HG02840 (cell line): ENCODE measurements around the gene CUX1.

Experiments used
- ATAC-seq: cut with Tn5 transposase; IDR thresholded peaks from one replicate; pipeline ENCODE4 v1.9.1; 2021; ENCODE audit warnings: mild to moderate bottlenecking, moderate library complexity, moderate number of reproducible peaks; ENCODE audit not compliant: unreplicated experiment, low FRiP score

The CUX1 gene

DNA sequence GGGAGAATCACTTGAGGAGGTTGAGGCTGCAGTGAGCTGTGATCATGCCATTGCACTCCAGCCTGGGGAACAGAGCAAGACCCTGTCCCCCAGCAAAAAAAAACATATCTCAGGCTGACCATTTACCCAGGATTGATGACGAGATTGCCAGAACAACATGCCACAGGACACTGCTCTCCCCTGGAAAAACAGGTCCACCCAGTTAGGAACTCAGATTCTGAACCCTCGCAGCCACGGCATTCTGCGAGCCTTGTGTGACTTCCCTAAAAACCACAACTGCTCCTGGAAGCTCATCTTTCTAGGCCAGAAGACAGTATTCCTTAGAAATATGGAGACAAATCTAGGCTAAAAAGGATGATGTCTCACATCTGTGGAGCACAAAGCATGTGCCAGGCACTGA lies 427.2 kb downstream of the CUX1 start:
- no peak for ATAC-seq

GRCh38 chr7:102248081-102248455 lies 430.6 kb downstream of the CUX1 start:
- no peak for ATAC-seq

DNA sequence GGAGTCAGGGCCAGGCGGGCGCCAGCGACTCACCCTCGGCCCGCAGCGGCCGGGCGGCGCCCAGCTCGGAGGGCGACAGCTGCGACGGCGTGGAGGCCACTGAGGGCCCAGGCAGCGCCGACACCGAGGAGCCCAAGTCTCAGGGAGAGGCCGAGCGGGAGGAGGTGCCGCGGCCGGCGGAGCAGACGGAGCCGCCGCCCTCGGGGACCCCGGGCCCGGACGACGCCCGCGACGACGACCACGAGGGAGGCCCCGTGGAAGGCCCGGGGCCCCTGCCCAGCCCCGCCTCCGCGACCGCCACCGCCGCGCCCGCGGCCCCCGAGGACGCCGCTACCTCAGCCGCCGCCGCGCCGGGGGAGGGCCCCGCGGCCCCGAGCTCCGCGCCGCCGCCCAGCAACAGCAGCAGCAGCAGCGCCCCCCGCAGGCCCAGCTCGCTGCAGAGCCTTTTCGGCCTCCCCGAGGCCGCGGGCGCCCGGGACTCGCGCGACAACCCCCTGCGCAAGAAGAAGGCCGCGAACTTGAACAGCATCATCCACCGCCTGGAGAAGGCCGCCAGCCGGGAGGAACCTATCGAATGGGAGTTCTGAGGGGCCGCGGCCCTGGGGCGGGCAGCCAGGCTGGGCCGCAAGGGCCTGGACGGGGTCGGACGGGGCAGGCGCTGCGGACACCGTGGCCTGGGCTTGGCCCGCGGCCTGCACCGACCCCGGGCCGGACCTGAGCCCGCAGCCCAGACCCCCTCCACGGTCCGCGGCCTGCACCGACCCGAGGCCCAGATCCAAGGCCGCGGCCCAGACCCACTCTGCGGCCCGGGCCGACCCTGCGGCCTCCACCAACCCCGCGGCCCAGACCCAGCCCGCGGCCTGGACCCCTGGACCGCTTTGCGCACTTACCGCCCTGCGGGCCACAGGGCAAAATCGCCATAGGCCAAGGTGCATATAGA lies 431.3 kb downstream of the CUX1 start:
- ATAC-seq = no peak

GRCh38 chr7:102251531-102252365 lies 434.3 kb downstream of the CUX1 start:
- no peak for ATAC-seq

DNA sequence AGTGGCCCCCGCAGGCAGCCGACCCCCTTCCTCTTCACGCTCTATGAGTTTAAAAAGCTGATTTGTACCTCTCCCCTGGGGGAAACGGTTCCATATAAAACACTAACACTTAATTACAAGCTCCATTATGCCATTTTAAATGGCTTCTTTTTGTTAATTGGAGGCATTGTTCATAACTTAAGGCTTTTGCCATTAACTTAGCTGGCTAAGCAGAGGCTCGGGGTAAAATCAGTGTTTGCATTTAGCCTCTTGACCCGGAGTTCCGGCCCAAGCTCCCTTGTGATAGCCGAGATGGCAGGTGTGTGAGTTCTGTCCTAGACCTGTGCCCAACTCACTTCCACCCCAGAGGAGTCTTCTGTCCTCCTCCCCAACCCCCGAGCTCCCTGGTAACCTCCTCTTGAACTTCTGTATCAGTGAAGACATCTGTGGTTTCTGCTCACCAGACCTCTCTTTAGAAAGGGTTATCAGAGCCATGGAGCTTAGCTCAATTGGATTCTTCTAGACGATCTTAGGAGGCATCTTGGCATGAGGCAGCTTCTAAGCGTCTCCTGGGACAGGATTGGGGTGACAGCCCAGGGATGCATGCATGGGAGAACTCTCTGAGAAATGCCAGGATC lies 435.0 kb downstream of the CUX1 start:
- no peak for ATAC-seq

DNA sequence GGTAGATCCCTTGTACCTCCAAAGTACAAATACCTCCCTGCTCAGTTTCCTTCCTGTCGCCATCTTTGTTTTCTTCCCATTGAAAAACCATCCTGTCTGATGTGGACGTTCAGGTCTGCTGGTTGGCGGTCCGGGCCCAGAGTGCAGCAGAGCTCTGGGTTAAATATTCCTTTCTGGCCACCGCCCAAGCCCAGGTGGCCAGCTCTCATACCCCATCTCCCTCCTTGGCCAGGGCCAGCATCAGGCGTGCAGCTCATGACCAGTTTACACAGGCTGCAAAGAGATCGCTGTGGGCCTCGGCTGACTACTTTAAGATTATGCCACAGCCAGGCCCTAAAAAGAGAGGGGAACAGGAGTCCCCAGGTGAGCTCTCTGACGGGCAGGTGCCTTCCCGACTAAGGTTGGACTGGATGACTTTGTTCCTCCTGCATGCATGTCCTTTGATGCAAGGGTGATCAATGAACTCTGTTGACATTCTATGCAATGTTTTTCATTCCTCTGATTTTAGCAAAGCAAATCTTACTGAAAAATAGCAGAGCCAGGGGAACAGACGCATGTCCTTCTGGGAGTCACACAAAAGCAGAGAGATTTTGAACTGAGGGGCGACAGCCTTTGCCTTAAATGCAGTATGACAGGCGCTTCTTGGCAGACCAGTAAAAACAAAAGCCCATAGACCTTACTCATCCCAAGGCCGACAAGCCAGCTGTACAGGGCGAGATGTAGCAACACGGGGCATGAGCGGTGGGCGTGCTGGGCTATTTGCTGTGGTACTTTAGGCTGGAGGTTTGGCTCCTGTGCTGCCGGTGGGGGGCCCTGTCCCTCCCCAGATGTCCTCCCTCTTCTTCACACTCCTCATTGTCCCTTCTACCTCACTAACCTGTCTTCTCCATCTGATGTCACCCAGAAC lies 435.9 kb downstream of the CUX1 start:
- no peak for ATAC-seq

DNA sequence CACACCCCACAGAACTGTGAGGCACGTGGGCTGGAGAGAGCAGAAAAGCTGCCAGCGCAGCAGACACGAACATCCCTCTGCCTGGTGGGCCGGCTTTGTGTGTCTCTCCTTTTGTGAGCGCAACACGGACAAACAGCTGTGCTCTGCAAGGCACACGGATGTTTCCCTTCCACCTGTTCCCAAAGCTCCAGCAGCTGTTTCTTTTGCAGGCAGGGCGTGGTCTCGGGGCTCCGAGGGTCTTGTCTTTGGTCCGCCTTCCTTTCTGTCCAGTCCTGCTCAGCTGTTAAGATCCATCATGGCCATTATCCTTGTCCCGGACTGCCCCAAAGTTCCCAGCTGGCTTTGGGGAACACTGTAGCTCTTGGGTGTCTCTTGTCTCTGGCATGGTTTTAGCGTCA lies 436.5 kb downstream of the CUX1 start:
- no peak for ATAC-seq

DNA sequence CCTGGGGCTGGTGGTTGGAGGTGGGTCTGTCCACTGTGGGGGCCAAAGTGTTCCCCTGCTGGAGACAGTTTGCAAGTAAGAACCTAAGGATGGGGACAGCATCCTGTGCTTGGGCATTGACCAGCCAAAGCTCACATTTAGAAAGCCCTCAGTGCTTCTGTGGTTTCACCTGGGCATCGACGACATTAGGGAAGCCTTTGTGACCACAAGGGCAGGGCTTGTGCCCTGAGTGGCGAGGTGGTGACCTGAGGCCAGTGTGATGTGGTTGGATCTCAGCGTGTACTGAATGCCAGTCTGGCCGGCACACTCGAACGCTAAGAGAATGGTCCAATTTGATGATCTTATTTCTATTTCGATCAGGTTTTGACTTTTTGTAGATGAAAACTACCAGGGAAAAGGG lies 437.1 kb downstream of the CUX1 start:
- no peak for ATAC-seq

DNA sequence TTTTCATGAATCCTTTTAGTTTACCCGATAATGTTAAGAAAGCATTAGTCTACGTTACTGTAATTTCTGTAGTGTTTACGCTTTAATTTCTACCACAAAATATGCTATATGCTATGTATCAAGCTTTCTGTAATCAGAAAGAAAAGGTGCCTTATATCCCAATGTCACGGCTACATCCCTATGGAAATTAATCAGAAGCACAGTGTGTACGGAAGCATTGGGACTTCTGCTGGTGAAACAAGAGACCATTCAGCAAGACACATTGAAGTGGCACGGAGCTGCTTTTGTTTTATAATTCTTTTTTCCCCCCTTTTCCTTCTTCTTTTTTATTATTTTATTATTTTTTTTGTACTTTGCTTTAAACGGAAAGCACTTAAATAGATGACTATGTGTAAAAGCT lies 438.1 kb downstream of the CUX1 start:
- ATAC-seq = no peak

DNA sequence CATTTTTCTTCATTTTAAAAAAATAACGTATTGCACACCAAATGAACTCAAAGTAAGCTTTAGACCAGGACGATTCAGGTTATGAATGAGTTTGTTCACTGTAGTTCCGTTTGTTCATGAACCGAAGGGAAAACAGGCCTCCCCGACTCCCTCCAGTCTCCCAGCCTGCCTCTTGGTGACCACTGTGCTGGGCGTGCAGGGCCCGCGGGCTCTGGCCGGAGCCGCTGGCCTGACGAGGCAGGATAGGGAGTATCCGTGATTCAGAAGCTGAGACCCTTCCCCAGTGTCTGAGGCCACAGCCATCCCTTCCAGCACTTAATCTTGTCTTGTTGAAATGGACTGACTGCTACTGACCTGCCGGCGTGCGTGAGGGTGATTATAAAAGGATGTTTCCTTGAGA lies 438.5 kb downstream of the CUX1 start:
- ATAC-seq = no peak

DNA sequence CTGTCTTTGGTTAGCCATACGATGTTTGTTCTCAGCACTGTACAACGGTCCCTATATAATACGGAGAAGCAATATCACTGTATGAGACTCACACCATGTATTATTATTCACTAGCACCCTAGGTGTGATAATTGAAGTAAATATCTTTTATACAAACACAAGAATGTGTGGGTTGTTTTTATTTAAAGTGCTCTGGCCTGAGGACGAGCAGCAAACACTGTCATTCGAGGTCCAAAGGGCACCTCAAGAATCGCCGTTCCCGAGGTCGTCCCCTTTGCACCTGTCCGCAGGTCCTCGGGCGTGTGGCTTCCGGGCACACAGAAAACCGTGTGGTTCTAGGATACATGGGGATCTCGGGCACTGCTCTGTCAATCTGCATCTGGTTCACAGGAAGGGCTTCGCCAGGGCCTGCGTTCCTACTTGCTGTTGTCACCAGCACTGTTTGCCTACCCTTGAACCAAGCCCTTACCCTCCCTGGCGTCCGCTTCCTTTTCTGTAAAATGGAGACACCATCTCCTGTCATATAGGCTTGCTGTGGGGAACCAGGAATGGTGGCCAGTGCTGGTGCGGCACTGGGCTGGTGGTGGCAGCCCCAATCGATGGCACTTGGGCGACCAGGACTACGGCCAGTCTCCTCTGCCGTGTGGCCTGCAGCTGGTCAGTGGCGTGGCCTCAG lies 440.8 kb downstream of the CUX1 start:
- no peak for ATAC-seq

- ATAC-seq = no peak
These were observed 441.3 kb downstream of the CUX1 start for GRCh38 chr7:102258749-102259107.

GRCh38 chr7:102260856-102261255 lies 443.4 kb downstream of the CUX1 start:
- no peak for ATAC-seq

- ATAC-seq = no peak
These were observed 444.0 kb downstream of the CUX1 start for GRCh38 chr7:102261451-102261850.

GRCh38 chr7:102262546-102262945 lies 445.1 kb downstream of the CUX1 start:
- ATAC-seq = no peak

DNA sequence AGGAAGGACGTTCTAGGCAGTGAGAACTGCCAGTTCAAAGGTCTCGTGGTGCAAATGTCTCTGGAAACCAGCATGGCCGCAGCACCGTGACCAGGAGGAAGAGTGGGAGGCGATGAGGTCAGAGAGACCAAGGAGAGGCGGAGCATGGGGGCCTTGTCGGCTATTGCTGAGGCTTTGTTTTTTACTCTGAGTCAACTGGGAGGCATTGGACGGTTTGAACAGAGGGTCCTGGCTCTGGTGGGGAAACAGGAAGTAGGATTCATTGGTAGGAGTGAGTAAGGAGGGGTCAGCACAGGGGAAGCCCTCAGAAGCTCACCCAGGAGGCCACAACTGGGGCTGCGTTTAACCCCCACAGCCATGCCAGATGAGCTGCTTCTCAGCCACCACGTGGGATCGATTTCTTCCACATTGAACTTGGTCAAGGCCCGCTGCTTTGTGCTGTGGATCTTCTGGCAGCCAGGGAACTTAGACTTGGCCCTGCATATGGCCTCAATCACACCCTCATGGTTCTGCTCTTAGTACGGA lies 447.0 kb downstream of the CUX1 start:
- ATAC-seq = no peak

- ATAC-seq = no peak
These were observed 449.1 kb downstream of the CUX1 start for GRCh38 chr7:102266541-102266940.

DNA sequence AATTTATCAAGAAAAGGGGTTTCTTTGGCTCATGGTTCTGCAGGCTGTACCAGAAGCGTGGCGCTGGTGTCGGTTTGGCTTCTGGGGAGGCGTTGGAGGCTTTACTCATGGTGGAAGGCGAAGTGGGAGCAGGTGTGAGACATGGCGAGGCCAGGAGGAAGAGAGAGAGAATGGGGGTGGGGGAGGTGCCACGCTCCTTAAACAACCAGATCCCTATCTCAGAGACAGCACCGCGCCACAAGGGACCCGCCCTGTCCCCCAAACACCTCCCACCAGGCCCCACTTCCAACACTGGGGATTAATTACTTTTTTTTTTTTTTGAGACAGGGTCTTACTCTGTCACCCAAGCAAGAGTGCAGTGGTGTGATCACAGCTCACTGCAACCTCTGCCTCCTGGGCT lies 451.2 kb downstream of the CUX1 start:
- no peak for ATAC-seq

DNA sequence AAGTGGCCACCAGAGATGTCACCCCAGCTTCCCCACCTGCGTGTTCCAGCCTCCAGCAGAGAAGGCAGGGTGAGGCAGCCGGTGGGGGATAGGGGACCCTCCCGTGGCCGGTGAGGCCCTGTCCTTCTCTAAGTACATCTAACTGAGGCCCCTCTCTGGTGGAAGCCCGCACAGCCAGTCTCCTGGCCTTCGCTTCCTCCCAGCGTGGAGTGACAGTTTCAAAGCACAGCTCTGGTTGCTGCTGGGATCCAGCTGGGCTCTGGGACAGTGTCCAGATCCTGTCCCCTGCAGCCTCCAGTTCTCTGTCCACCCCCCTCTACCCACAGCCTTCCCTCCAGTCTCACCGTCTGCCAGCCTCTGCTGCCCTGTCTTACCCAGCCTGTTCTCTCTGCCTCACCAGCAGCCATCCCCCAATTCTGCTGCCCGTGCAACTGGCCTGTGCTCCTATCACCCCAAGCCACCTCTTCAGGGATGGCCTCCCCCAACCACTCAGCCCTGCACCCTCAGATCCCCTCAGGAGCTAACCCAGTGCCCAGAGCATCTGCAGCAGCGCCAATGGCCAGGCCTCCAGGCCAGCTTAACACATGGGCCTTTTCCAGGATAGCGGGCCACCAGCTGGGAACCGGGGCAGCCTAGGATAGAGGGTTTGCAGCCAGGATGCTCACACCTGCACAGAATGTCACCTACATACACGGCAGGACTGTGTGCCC lies 452.9 kb downstream of the CUX1 start:
- no peak for ATAC-seq
